ENCODE results near the gene FCHSD1. TPM values are rescaled to one million over a fixed set of nuclear protein-coding genes. Genes with fewer than 3 reads are reported as not detected.

FCHSD1 gene
- total and polyA plus RNA-seq, 10 of the 15 experiments (the other 5 are each of a cell fraction or from before 2014, with no cell fraction given), result 0.97 to 22.8 (median 10.7) TPM

DNA sequence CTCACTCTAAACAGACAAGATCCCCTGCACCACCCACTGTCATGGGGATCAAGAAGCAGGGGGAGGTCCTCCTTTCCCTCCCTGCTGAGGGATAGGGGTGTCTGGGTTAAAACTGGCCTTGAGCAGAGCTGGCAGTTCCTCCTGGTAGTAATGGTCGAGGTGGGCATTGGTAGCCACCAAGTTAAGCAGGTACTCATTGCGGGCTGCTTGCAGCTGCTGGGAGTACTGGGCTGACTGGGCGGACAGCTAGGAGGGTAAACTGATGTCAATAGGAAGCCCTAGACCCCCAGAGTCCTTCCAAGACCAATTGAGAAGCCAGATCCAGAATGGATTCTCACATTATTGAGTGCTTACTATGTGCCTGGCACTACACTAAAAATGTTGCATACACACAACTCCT, 3.4 kb downstream of the FCHSD1 start:
- no peaks in the 10 kb centered on the region for H4K20me1 ChIP-seq (ENCODE audit: control insufficient read depth, insufficient read depth)
- ChIA-PET POLR2A (no interaction called here), RAD21 (ENCODE audit: unreplicated experiment) (interaction anchor here (1.5 kb wide), 1 partner anchor 56 kb away, joined by 4 read pairs; no protein-coding TSS in a partner anchor), SMC1A (ENCODE audit: uncharacterized antibody, unreplicated experiment) (interaction anchor here (0.6 kb wide), 1 partner anchor 292 kb away, joined by 3 read pairs; no protein-coding TSS in a partner anchor), CTCF (interaction anchor here (0.7 to 1.5 kb wide), 6 partner anchors 10 to 313 kb away, joined by 3 to 5 read pairs (median 3); partner anchors contain the start of genes HDAC3 and RELL2)
- no peaks in the 10 kb centered on the region for H3K27me3 ChIP-seq (replicated peaks in 1 of 2; ENCODE audit: control insufficient read depth in 2 of 2, insufficient read depth in 2 of 2, low read length in 1 of 2)
- no TSS peak for BruUV-seq (replicated peaks)
- no peak overlapping the region for H3K4me2 ChIP-seq (ENCODE audit: control insufficient read depth, insufficient read depth)
- ATAC-seq (no peak), FAIRE-seq (no peak), DNase-seq (ENCODE audit: low read depth, low spot score) (no peak)
- in situ Hi-C loops (cut with MboI), result no loop called here
- H3K36me3 ChIP-seq (ENCODE audit: control insufficient read depth in 2 of 2, insufficient read depth in 2 of 2, low read length in 1 of 2), result no peaks in the 10 kb centered on the region; a peak in 2 of 4 replicates
- no peak overlapping the region for H3K9ac ChIP-seq (ENCODE audit: control insufficient read depth, insufficient read depth, low read length)
- H3K4me3 ChIP-seq, result no peak overlapping the region
- no peaks in the 10 kb centered on the region for H3K79me2 ChIP-seq (ENCODE audit: control insufficient read depth, insufficient read depth, low read length)
- no peak for TF ChIP-seq EZH2 (IDR thresholded peaks at IDR 0.05; ENCODE audit: borderline replicate concordance, control insufficient read depth, low read depth, low read length)
- TF ChIP-seq STAT3 (IDR thresholded peaks at IDR 0.05; ENCODE audit: low read depth, low read length), result no peak
- no peak for TF ChIP-seq RCOR1 (conservative IDR thresholded peaks at IDR 0.05; ENCODE audit: low read depth, low read length)
- TF ChIP-seq POU2F2 (IDR thresholded peaks at IDR 0.05; ENCODE audit: borderline replicate concordance, low read depth, low read length), result no peak
- no peak for TF ChIP-seq JUNB (IDR thresholded peaks at IDR 0.05)
- no peak for TF ChIP-seq LARP7 (IDR thresholded peaks at IDR 0.05)
- no peak for TF ChIP-seq MYB (IDR thresholded peaks at IDR 0.05; ENCODE audit: borderline replicate concordance, low read depth, low read length)
- no peak for TF ChIP-seq CBX3 (IDR thresholded peaks at IDR 0.05; ENCODE audit: borderline replicate concordance, low read depth)
- TF ChIP-seq, protein P1, sequence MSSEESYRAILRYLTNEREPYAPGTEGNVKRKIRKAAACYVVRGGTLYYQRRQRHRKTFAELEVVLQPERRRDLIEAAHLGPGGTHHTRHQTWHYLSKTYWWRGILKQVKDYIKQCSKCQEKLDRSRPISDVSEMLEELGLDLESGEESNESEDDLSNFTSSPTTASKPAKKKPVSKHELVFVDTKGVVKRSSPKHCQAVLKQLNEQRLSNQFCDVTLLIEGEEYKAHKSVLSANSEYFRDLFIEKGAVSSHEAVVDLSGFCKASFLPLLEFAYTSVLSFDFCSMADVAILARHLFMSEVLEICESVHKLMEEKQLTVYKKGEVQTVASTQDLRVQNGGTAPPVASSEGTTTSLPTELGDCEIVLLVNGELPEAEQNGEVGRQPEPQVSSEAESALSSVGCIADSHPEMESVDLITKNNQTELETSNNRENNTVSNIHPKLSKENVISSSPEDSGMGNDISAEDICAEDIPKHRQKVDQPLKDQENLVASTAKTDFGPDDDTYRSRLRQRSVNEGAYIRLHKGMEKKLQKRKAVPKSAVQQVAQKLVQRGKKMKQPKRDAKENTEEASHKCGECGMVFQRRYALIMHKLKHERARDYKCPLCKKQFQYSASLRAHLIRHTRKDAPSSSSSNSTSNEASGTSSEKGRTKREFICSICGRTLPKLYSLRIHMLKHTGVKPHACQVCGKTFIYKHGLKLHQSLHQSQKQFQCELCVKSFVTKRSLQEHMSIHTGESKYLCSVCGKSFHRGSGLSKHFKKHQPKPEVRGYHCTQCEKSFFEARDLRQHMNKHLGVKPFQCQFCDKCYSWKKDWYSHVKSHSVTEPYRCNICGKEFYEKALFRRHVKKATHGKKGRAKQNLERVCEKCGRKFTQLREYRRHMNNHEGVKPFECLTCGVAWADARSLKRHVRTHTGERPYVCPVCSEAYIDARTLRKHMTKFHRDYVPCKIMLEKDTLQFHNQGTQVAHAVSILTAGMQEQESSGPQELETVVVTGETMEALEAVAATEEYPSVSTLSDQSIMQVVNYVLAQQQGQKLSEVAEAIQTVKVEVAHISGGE (CRISPR knock-in tag; IDR thresholded peaks at IDR 0.05), result no peak
- no peak for TF ChIP-seq MEF2A (IDR thresholded peaks at IDR 0.05; ENCODE audit: insufficient read depth, low read depth, low read length)
- TF ChIP-seq ZBTB33 (IDR thresholded peaks at IDR 0.05), result no peak
- TF ChIP-seq E4F1 (IDR thresholded peaks at IDR 0.05; ENCODE audit: borderline replicate concordance, partially characterized antibody), result no peak
- TF ChIP-seq SREBF2 (IDR thresholded peaks at IDR 0.05; ENCODE audit: low read length), result no peak
- TF ChIP-seq, protein P2, sequence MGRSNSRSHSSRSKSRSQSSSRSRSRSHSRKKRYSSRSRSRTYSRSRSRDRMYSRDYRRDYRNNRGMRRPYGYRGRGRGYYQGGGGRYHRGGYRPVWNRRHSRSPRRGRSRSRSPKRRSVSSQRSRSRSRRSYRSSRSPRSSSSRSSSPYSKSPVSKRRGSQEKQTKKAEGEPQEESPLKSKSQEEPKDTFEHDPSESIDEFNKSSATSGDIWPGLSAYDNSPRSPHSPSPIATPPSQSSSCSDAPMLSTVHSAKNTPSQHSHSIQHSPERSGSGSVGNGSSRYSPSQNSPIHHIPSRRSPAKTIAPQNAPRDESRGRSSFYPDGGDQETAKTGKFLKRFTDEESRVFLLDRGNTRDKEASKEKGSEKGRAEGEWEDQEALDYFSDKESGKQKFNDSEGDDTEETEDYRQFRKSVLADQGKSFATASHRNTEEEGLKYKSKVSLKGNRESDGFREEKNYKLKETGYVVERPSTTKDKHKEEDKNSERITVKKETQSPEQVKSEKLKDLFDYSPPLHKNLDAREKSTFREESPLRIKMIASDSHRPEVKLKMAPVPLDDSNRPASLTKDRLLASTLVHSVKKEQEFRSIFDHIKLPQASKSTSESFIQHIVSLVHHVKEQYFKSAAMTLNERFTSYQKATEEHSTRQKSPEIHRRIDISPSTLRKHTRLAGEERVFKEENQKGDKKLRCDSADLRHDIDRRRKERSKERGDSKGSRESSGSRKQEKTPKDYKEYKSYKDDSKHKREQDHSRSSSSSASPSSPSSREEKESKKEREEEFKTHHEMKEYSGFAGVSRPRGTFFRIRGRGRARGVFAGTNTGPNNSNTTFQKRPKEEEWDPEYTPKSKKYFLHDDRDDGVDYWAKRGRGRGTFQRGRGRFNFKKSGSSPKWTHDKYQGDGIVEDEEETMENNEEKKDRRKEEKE (IDR thresholded peaks at IDR 0.05), result no peak
- intact Hi-C loops (cut with micrococcal nuclease; ENCODE audit: unreplicated experiment), result no loop called here
- no peaks in the 10 kb centered on the region for H3K9me3 ChIP-seq (replicated peaks; ENCODE audit: control insufficient read depth, insufficient read depth, low read length)
- peaks cover 8% of the 10 kb centered on the region for H3K4me1 ChIP-seq (ENCODE audit: control insufficient read depth, insufficient read depth, low read length)
- WGBS (ENCODE audit: insufficient coverage, insufficient replicate concordance, low lambda C conversion rate, missing lambda C conversion rate), result 89% methylated on average over 3 of the region's 3 CpGs
- no peak overlapping the region for H2AFZ ChIP-seq (ENCODE audit: control insufficient read depth, low read depth, low read length)
- no peak overlapping the region for H3K27ac ChIP-seq (ENCODE audit: control insufficient read depth, insufficient read depth)
